DOHH2 (cell line): Measurements from ENCODE around the gene ZCCHC9.
"Not testable (repeated sequence)": the region's sequence is repeated elsewhere in the genome, so short reads cannot be mapped to it uniquely, and the experiment has no call there.

Source experiments
- H3F3A ChIP-seq: fragments of 200-600 bp; sonication (generic), shearing (Covaris generic); 2 replicates; pipeline ENCODE4 v1.6.0; 2016; ENCODE audit warnings: antibody characterized with exemption, mild to moderate bottlenecking; ENCODE audit not compliant: control insufficient read depth, insufficient read depth
- H3K27ac ChIP-seq: fragments of 200-600 bp; sonication (generic); 2 replicates; pipeline ENCODE4 v1.5.1; 2014; ENCODE audit warnings: low read depth, mild to moderate bottlenecking, low read length, moderate library complexity
- H3K27me3 ChIP-seq: fragments of 200-600 bp; sonication (generic); 2 replicates; pipeline ENCODE4 v1.6.1; 2014; ENCODE audit warnings: mild to moderate bottlenecking, low read length, mixed read lengths; ENCODE audit not compliant: control insufficient read depth
- H3K36me3 ChIP-seq: fragments of 200-600 bp; sonication (generic); 2 replicates; pipeline ENCODE4 v1.6.1; 2014; ENCODE audit warnings: mild to moderate bottlenecking, low read length, moderate library complexity, mixed read lengths; ENCODE audit not compliant: control insufficient read depth
- H3K4me1 ChIP-seq: fragments of 200-600 bp; sonication (generic); 2 replicates; pipeline ENCODE4 v1.6.1; 2014; ENCODE audit warnings: mild to moderate bottlenecking, low read length, mixed read lengths; ENCODE audit not compliant: control insufficient read depth
- H3K4me2 ChIP-seq: fragments of 200-600 bp; sonication (generic); 2 replicates; pipeline ENCODE4 v1.6.0; 2014; ENCODE audit warnings: mild to moderate bottlenecking, low read length, moderate library complexity
- H3K4me3 ChIP-seq: fragments of 200-600 bp; sonication (generic); 2 replicates; pipeline ENCODE4 v1.5.1; 2014; ENCODE audit warnings: mild to moderate bottlenecking, low read length, mixed read lengths
- H3K79me2 ChIP-seq: fragments of 200-600 bp; sonication (generic); 2 replicates; pipeline ENCODE4 v1.6.1; 2014; ENCODE audit warnings: mild to moderate bottlenecking, low read length, mixed read lengths; ENCODE audit not compliant: control insufficient read depth
- H3K9me2 ChIP-seq: fragments of 200-600 bp; sonication (generic); replicated peaks from 2 replicates; pipeline ENCODE4 v1.6.1; 2014; ENCODE audit warnings: mild to moderate bottlenecking, low read length, mixed read lengths; ENCODE audit not compliant: control insufficient read depth
- H3K9me3 ChIP-seq: fragments of 200-600 bp; sonication (generic); 2 replicates; pipeline ENCODE4 v1.6.1; 2014; ENCODE audit warnings: antibody characterized with exemption, low read length, mixed read lengths; ENCODE audit not compliant: control insufficient read depth, insufficient read depth
- H4K20me1 ChIP-seq: fragments of 200-600 bp; sonication (generic); 2 replicates; pipeline ENCODE4 v1.6.0; 2014; ENCODE audit warnings: low read depth, mild to moderate bottlenecking, antibody characterized with exemption, low read length, moderate library complexity; ENCODE audit not compliant: control insufficient read depth, insufficient read depth
- CTCF ChIP-seq: fragments of 200-600 bp; sonication (generic); IDR thresholded peaks from one replicate; pipeline ENCODE4 v1.5.1; 2014; ENCODE audit warnings: antibody characterized with exemption, mild to moderate bottlenecking, low read depth, low read length; ENCODE audit not compliant: poor library complexity, severe bottlenecking
- EZH2phosphoT487 ChIP-seq: fragments of 200-600 bp; sonication (generic); IDR thresholded peaks from 2 replicates; pipeline ENCODE4 v1.6.1; 2017; ENCODE audit warnings: borderline replicate concordance, mild to moderate bottlenecking, antibody characterized with exemption, low read length, moderate library complexity, mixed read lengths

The ZCCHC9 gene

GRCh38 chr5:81265101-81265500 is 36.3 kb upstream of the ZCCHC9 start:
- Histone ChIP-seq H3K9me2 (no peaks in the 10 kb centered on the region), H3K4me3 (no peak overlapping the region)
- TF ChIP-seq EZH2phosphoT487: no peak
- TF ChIP-seq CTCF: no peak

GRCh38 chr5:81268521-81269196 is 32.7 kb upstream of the ZCCHC9 start:
- Histone ChIP-seq H3K79me2 (peaks cover 50% of the 10 kb centered on the region), H3K36me3 (no peaks in the 10 kb centered on the region), H3F3A (no peaks in the 10 kb centered on the region), H4K20me1 (no peaks in the 10 kb centered on the region), H3K27me3 (no peaks in the 10 kb centered on the region), H3K27ac (no peak overlapping the region), H3K4me1 (peaks cover 18% of the 10 kb centered on the region), H3K9me2 (no peaks in the 10 kb centered on the region), H3K4me3 (no peak overlapping the region), H3K4me2 (no peak overlapping the region), H3K9me3 (no peaks in the 10 kb centered on the region)
- no peak for TF ChIP-seq CTCF
- no peak for TF ChIP-seq EZH2phosphoT487

More at GRCh38 chr5:81265101-81265500, 36.3 kb upstream of the ZCCHC9 start:
- no peaks in the 10 kb centered on the region for H3K9me3 ChIP-seq
- no peaks in the 10 kb centered on the region for H3K36me3 ChIP-seq
- H3K27ac ChIP-seq: no peak overlapping the region
- H3K4me1 ChIP-seq: peaks cover 7% of the 10 kb centered on the region
- H4K20me1 ChIP-seq: no peaks in the 10 kb centered on the region
- H3K4me2 ChIP-seq: no peak overlapping the region
- H3F3A ChIP-seq: no peaks in the 10 kb centered on the region
- H3K79me2 ChIP-seq: peaks cover 18% of the 10 kb centered on the region
- H3K27me3 ChIP-seq: no peaks in the 10 kb centered on the region

GRCh38 chr5:81269751-81270393 is 31.5 kb upstream of the ZCCHC9 start:
- no peak for TF ChIP-seq EZH2phosphoT487
- no peak for TF ChIP-seq CTCF
- H3K27ac ChIP-seq: no peak overlapping the region
- H3K4me2 ChIP-seq: no peak overlapping the region

GRCh38 chr5:81270394-81271027 is 30.9 kb upstream of the ZCCHC9 start:
- not testable (repeated sequence) for H3K9me2 ChIP-seq, H4K20me1 ChIP-seq, H3K27me3 ChIP-seq, H3K36me3 ChIP-seq, H3K9me3 ChIP-seq, H3K4me2 ChIP-seq, H3K27ac ChIP-seq, H3F3A ChIP-seq, H3K4me3 ChIP-seq
- Histone ChIP-seq H3K4me1 (peaks cover 18% of the 10 kb centered on the region), H3K79me2 (peaks cover 67% of the 10 kb centered on the region)

More at GRCh38 chr5:81269751-81270393, 31.5 kb upstream of the ZCCHC9 start:
- peaks cover 62% of the 10 kb centered on the region for H3K79me2 ChIP-seq
- H3K4me3 ChIP-seq: no peak overlapping the region
- no peaks in the 10 kb centered on the region for H4K20me1 ChIP-seq
- no peaks in the 10 kb centered on the region for H3K27me3 ChIP-seq
- H3K9me2 ChIP-seq: no peaks in the 10 kb centered on the region
- H3K9me3 ChIP-seq: peaks cover 3% of the 10 kb centered on the region; the same call in 1 of the 2 replicates
- H3K36me3 ChIP-seq: no peaks in the 10 kb centered on the region
- H3F3A ChIP-seq: no peaks in the 10 kb centered on the region
- peaks cover 18% of the 10 kb centered on the region for H3K4me1 ChIP-seq
